ENCODE measurements around the gene MED20. TPM values are rescaled to one million over a fixed set of nuclear protein-coding genes. Genes with fewer than 3 reads are reported as not detected.

Gene MED20
- total RNA-seq, 1 donor from 2014 or later: 28.9 TPM

DNA sequence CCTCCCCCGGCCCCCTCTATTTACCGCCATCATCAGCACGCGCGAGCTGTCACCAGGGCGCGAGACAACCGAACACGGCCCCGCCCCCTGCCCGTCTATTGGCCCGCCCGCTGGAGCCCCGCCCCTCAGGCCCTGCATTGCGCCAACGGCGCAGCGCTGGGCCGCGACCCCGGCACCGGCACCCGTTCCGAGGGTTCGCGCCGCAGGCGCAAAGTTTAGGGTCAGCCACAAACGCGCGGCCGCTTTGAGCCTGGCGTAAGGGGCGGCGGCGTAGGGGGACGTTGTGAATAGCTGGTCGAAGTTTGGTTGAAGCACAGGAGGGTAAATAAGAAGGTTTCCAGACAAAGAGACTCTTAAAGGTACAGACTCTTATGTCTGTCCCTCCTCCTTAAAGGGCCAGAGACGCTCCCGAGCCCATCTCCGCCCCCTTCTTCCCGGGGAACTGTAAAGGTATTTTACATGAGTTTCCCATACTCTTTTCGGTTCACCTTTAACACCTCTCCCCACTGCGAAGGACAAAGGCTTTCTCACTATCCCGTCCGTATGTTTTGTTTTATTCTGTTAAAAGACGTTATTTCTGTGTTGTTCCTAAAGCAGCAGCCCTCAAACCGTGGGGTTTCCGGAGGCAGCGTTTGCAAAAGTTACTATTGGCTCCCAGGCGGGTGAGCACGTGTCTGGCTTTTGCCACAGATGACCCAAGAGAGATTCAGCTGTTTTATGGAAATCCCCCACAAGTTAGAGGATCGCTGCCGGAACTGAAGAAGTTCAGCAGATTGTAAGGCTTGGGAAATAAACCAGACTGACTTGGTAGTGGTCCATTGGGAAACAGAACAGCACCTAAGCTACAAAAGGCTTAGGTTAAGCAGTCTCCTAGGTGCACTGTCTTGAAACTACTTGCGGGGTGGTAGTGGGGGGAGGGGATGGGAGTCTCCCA is 25.4 kb downstream of the MED20 start, which contains the start of gene USP49:
TSS of gene USP49 (minus strand) at position 76 of the 934 bp plus-strand sequence. CDS start 88,392 bp downstream, outside the sequence.
- Mint-ChIP-seq H3K27me3 (ENCODE audit: low read depth, unreplicated experiment) (no peaks in the 10 kb centered on the region), H3K4me3 (ENCODE audit: unreplicated experiment) (peak within 1 kb of the TSS; percentile 81), H3K9me3 (ENCODE audit: unreplicated experiment) (no peaks in the 10 kb centered on the region), H3K27ac (ENCODE audit: unreplicated experiment) (peak within 1 kb of the TSS; percentile 13), H3K4me1 (ENCODE audit: low read depth, unreplicated experiment) (peaks cover 4% of the 10 kb centered on the region), H3K36me3 (ENCODE audit: low read depth, unreplicated experiment) (no peaks in the 10 kb centered on the region)
- no peak for TF ChIP-seq EZH2 (IDR thresholded peaks at IDR 0.05; ENCODE audit: insufficient read depth, low read length)
- TF ChIP-seq, protein P1, sequence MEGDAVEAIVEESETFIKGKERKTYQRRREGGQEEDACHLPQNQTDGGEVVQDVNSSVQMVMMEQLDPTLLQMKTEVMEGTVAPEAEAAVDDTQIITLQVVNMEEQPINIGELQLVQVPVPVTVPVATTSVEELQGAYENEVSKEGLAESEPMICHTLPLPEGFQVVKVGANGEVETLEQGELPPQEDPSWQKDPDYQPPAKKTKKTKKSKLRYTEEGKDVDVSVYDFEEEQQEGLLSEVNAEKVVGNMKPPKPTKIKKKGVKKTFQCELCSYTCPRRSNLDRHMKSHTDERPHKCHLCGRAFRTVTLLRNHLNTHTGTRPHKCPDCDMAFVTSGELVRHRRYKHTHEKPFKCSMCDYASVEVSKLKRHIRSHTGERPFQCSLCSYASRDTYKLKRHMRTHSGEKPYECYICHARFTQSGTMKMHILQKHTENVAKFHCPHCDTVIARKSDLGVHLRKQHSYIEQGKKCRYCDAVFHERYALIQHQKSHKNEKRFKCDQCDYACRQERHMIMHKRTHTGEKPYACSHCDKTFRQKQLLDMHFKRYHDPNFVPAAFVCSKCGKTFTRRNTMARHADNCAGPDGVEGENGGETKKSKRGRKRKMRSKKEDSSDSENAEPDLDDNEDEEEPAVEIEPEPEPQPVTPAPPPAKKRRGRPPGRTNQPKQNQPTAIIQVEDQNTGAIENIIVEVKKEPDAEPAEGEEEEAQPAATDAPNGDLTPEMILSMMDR (IDR thresholded peaks at IDR 0.05; ENCODE audit: insufficient read depth, low read depth, low read length): no peak
- Histone ChIP-seq H3K9ac (ENCODE audit: low read length) (peak within 1 kb of the TSS; percentile 89), H3K79me2 (ENCODE audit: insufficient read depth, low read length) (no peaks in the 10 kb centered on the region), H3K4me2 (ENCODE audit: low read length) (peak within 1 kb of the TSS; percentile 100), H3K27me3 (ENCODE audit: insufficient read depth, low read length) (peaks cover 4% of the 10 kb centered on the region), H3K4me1 (ENCODE audit: insufficient read depth, low read length) (peaks cover 12% of the 10 kb centered on the region), H2AFZ (ENCODE audit: low read depth, low read length) (peak within 1 kb of the TSS; percentile 88), H3K4me3 (ENCODE audit: insufficient read depth, low read depth, low read length) (peak within 1 kb of the TSS; percentile 79), H4K20me1 (ENCODE audit: insufficient read depth, low read length) (peaks cover 10% of the 10 kb centered on the region), H3K27ac (ENCODE audit: low read depth, low read length) (peak within 1 kb of the TSS; percentile 73), H3K9me3 (ENCODE audit: insufficient read depth, low read depth, low read length) (no peaks in the 10 kb centered on the region), H3K36me3 (ENCODE audit: insufficient read depth, low read length) (no peaks in the 10 kb centered on the region)
- FAIRE-seq (no peak), DNase-seq (ENCODE audit: low read depth) (peak; percentile 51)

- H4K20me1 ChIP-seq (ENCODE audit: insufficient read depth, low read length): peaks cover 10% of the 10 kb centered on the region
- Mint-ChIP-seq H3K4me1 (ENCODE audit: low read depth, unreplicated experiment) (peaks cover 4% of the 10 kb centered on the region), H3K9me3 (ENCODE audit: unreplicated experiment) (no peaks in the 10 kb centered on the region), H3K36me3 (ENCODE audit: low read depth, unreplicated experiment) (no peaks in the 10 kb centered on the region), H3K4me3 (ENCODE audit: unreplicated experiment) (peak overlapping the region; percentile 81), H3K27ac (ENCODE audit: unreplicated experiment) (no peak overlapping the region), H3K27me3 (ENCODE audit: low read depth, unreplicated experiment) (no peaks in the 10 kb centered on the region)
- FAIRE-seq: no peak
- DNase-seq (ENCODE audit: low read depth): peak; percentile 11
- no peaks in the 10 kb centered on the region for H3K36me3 ChIP-seq (ENCODE audit: insufficient read depth, low read length)
- peak overlapping the region; percentile 79 for H3K4me3 ChIP-seq (ENCODE audit: insufficient read depth, low read depth, low read length)
- H3K9me3 ChIP-seq (ENCODE audit: insufficient read depth, low read depth, low read length): no peaks in the 10 kb centered on the region
- TF ChIP-seq EZH2 (IDR thresholded peaks at IDR 0.05; ENCODE audit: insufficient read depth, low read length): no peak
- TF ChIP-seq, protein P1 (IDR thresholded peaks at IDR 0.05; ENCODE audit: insufficient read depth, low read depth, low read length): no peak
- peak overlapping the region; percentile 68 for H2AFZ ChIP-seq (ENCODE audit: low read depth, low read length)
- peaks cover 4% of the 10 kb centered on the region for H3K27me3 ChIP-seq (ENCODE audit: insufficient read depth, low read length)
- no peak overlapping the region for H3K27ac ChIP-seq (ENCODE audit: low read depth, low read length)
- peaks cover 12% of the 10 kb centered on the region for H3K4me1 ChIP-seq (ENCODE audit: insufficient read depth, low read length)
- H3K79me2 ChIP-seq (ENCODE audit: insufficient read depth, low read length): no peaks in the 10 kb centered on the region
- H3K4me2 ChIP-seq (ENCODE audit: low read length): peak overlapping the region; percentile 100
- H3K9ac ChIP-seq (ENCODE audit: low read length): peak overlapping the region; percentile 89
Measured at GRCh38 chr6:41894366-41895299, 26.3 kb downstream of the MED20 start.

Data from astrocyte (in vitro differentiated cells and primary cell).